Measurements from ENCODE around the gene TNFRSF1B. TPM values are rescaled to one million over a fixed set of nuclear protein-coding genes. Genes with fewer than 3 reads are reported as not detected.
A peak's percentile ranks its signal among the peaks of the same experiment; 100 is the strongest.

The TNFRSF1B gene
- total RNA-seq, 1 donor from 2014 or later = 81.3 TPM

DNA sequence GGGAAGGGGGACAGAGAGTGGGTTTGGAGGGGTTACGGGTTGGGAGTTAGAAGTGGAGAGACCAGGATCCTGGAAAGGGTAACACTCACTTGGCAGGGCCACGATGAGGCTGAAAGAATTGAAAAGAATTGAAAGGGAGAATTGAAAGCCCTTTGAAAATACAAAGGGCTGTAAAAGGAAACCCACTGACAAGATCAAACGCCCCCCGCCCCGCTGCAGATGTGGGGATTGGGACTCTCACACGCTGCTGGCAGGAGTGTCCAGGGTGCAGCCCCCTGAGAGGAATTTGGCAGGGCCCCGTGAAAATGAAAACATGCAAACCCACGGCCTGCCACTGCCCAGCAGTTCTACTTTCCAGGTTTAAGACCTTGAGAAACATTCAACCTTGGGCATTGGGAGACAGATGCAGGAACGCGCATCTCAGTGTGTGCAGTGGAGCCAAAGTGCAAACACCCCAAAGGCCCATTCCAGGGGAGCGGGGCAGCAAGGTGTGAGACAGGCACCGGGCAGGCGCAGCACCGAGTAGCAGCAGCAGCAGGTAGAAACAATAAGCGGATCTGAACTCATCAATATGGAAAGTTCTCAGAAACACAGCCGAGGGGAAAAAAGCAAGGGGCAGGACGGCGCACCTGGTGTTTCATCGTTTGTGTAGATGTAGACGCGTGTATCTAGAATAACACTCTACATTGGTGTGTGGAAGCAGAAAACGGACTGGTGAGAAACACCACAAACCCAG is 8.3 kb upstream of the TNFRSF1B start:
- DNase-seq = no peak

DNA sequence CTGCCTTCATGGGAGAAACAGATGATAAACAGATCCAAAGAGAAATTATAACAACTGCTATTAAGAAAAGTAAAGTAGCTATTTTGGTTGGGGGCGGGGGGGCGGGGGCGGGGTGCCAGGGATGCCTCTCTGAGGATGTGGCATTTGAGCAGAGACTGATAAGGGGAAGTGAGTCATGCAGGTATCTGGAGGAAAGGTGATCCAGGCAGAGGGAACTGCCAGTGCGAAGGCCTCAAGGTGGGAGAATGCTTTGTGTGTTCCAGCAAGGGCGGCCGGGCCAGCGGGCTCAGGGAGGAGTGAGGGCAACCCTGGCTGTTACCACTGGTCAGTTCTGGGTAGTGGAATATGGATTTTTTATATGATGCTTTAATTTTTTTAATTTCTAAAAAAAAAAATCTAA is 7.0 kb upstream of the TNFRSF1B start:
- DNase-seq = no peak

DNA sequence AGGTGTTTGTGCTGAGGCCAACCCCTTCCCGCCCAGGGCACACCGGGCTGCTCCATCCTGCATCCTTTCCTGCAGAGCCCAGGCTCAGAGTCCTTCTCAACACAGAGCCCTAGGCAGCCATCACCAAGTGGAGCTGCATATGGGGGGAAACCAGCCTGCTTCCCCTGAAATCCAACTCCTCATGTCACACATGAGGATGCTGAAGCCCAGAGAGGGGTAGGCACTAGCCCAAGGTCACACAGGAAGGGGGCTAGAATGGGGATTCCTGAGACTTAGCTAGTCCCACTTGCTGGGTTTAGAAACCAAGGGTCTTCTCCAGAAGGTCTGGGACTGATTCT is 5.5 kb upstream of the TNFRSF1B start:
- no peak for DNase-seq

DNA sequence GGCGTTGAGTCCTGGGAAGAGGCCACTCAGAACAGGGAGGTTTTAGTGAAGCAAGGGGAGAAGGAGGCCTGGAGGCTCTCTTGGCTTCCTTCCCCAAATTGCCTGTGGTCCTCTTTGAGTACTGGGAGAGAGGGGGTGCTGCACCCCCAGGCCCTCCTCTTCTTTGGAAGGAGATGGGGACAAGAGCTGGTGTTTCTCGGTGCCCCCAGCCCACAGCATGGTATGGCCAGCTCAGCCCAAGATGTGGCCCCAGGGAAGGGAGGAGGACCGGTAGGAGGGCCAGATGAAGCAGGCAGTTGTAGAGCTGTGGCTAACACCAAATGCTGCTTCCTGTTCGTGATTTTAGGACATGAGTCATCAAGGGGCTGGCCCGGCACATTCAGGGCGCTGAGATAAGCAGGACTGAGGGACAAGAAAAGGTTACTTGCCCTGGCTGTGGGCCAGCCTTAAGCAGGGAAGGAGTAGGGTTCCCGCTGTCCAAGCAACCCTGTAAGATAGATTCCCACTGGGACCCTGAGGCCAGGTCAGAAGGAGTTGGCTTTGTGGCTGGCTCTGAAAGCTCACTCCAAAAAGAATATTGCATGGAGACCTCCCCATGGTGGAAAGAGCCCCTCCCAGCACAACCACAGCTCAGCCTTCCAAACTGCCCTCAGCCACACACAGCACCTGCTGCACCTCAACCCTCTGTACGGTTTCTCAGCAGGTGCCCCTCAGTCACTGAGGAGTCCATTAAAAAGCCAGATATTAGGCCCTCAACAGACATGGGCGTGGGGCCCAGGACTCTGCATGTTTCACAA is 4.9 kb upstream of the TNFRSF1B start:
- peak; percentile 95 for DNase-seq

DNA sequence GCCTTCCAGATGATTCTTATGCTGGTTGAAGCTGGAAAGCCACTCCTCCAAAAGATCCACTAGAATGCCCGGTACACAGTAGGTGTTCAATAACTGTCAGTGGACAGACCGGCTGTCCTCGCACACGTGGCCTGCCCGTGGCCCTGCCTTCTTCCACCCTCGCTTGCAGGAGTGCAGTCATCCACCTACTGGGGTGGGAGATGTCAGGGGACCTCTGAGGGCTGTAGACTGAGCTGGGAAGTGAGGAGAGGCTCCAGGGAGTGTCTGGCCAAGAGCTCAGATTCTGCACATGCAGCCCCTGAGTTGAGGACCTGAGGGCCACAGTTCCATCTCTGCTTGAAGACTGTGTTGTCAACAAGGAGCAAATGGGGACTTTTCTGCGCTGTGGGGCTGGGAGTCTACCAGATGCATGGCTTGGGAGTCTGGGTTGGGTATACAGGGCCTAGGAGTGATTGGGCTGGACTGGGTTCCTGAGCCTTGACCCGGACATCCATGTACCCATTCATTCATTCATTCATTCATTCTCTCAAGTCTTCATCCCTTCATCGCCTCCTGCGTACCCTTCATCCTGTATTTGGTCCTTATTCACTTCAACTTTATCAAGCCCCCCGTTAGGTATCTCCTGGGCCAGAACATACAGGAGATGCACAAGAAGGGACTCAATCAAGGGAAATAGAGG is 4.2 kb upstream of the TNFRSF1B start:
- no peak for DNase-seq

DNA sequence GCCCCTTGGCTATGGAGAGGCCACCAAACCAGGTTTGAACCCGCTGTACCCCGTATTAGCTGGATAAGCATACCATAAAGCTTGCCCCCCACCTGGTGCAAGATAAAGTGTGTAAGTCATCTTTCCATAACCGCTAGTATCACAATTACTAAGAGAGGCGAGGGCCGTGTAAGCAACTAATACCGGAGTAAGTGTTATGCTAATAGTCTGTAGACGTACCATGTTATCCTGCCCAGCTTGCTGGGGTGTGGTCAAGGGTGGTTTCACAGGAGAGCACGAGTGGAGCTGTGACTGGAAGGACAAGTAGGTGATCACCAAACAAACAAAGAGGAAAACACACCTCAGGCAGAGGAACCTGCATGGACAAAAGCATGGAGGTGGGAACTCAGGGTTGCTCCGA is 3.6 kb upstream of the TNFRSF1B start:
- DNase-seq = no peak

DNA sequence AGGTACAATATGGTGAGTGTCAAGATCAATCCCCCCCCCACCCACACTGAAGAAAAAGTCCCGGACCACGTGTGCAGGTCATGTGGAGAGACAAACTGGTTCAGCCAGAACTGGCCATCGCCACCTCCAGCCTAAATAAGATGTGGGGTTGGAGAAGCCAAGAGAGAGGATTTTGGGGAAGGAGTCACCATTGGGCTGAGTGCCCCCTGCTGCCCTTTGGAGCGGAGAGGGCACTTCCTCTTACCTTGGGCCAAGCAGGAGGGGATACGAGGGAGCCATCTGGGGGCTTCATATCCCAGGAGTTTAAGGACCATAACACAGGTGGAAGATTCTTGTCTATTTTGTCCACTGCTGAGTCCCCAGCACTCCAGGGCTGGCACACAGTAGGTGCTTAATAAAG is 2.6 kb upstream of the TNFRSF1B start:
- no peak for DNase-seq

- DNase-seq = no peak
Measured at GRCh38 chr1:12165342-12165741, 1.4 kb upstream of the TNFRSF1B start.

GRCh38 chr1:12167493-12168429 is 970 bp downstream of the TNFRSF1B start:
- DNase-seq = peak; percentile 33

- peak; percentile 57 for DNase-seq
Measured at GRCh38 chr1:12168451-12169160, 1.8 kb downstream of the TNFRSF1B start.

DNA sequence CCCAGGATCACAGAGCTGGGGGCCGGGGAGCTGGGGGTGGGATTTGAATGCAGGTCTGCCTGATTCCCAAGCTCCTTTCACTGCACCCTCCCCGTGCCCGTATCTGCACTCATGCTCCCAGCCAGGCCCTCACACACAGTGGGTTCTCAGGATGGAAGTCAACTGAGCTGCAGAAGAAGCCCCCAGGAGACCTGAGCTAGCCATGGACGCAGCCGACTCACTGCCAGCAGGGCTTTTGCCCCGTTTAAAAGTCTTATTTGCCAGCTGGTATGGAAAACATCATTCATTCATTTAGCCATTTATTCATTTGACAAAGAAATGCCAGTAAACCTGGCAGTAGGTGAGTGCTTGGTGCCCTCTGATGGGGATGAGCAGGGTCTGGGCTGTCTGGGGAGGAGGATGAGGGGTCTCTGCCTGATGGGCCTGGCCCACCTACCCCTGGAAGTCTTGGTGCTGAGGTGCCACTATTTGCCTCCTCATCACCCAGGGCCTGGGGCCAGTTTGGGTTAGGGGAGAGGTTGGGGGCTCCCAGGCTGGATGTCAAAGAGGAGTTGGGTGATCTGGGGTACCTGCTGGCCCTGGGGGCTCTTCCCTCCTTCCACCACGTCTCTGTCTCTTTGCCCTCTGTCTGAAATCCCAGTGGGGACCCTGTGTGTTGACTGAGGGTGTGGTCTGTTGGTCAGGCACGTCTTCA is 2.8 kb downstream of the TNFRSF1B start:
- DNase-seq = no peak

DNA sequence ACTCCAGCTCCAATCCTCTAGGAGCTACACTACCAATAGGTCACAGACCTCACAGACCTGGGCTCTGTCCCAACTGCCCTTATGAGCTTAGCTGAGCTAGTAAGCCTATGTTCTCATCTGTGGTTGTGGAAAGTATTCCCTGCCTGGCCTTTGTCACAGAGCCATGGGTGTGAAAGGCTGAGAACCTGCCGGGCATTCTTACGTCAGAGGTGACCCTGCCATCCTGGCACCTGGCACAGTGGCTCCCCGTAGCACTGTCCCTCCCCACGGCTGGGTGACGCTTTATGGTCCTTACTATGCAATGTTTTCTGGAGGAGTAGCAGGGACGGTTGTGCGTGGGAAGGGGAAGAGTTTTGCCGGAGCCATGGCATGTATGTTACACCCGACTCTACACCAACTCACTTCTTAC is 3.5 kb downstream of the TNFRSF1B start:
- DNase-seq = no peak

- no peak for DNase-seq
Measured at GRCh38 chr1:12171206-12172041, 4.6 kb downstream of the TNFRSF1B start.

GRCh38 chr1:12172042-12172851 is 5.5 kb downstream of the TNFRSF1B start:
- no peak for DNase-seq

DNA sequence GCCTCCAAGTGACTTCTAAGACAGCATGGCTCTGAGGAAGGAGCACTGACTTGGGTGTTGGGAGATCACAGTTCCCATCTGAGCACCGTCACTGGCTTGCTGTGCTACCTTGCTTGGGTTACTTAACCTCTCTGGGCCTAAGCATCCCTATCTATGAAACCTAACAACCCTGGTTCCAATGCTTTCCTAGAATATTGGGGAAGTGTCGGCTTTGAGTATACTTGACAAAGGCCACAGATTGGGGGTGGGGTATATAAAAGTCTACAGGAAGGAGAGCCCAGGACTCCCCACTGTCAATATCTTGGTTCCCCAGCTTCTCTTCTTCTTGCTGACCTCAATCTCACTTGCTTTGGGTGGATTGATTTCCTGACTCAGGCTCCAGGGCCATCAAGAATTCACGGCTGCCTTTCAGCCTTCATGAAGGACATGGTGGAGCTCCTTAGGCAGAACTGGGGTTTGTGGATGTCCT is 6.3 kb downstream of the TNFRSF1B start:
- DNase-seq = no peak

GRCh38 chr1:12173631-12174121 is 6.9 kb downstream of the TNFRSF1B start:
- DNase-seq = no peak

- no peak for DNase-seq
Measured at GRCh38 chr1:12174924-12175810, 8.4 kb downstream of the TNFRSF1B start.

Measured in dermis blood vessel endothelial cell (primary cell).